Mesothelial cell of epicardium (in vitro differentiated cells): ENCODE results near the gene MYO1G. TPM values are rescaled to one million over a fixed set of nuclear protein-coding genes. Genes with fewer than 3 reads are reported as not detected.

Source experiments
- DNase-seq, 2 experiments: peaks; one replicate each; pipeline ENCODE4 v3.0.0; 2021; ENCODE audit warnings: low spot score in 2 of 2; ENCODE audit not compliant: unreplicated experiment in 2 of 2
- H3K27ac Mint-ChIP-seq: 2 replicates; pipeline ENCODE4 v1.8.0; 2021; ENCODE audit warnings: mixed read lengths
- H3K27me3 Mint-ChIP-seq: 2 replicates; pipeline ENCODE4 v1.8.0; 2021; ENCODE audit warnings: low read depth, mixed read lengths
- H3K36me3 Mint-ChIP-seq: 2 replicates; pipeline ENCODE4 v1.8.0; 2021; ENCODE audit warnings: mixed read lengths
- H3K4me1 Mint-ChIP-seq: 2 replicates; pipeline ENCODE4 v1.8.0; 2021; ENCODE audit warnings: mixed read lengths
- H3K4me3 Mint-ChIP-seq: 2 replicates; pipeline ENCODE4 v1.8.0; 2021; ENCODE audit warnings: mild to moderate bottlenecking, moderate library complexity, mixed read lengths
- H3K9me3 Mint-ChIP-seq: 2 replicates; pipeline ENCODE4 v1.8.0; 2021; ENCODE audit warnings: mixed read lengths
- total RNA-seq: library from RNA; stranded (reverse); gene quantifications from 3 replicates; pipeline ENCODE4 v1.2.1, GENCODE V29; 2021
- TF ChIP-seq, protein P1 (sequence below): fragments of 200-600 bp; sonication (generic); IDR thresholded peaks from one replicate; pipeline ENCODE4 v1.5.0; 2021; ENCODE audit warnings: antibody characterized with exemption; ENCODE audit not compliant: unreplicated experiment

The MYO1G gene
- total RNA-seq, 1 donor from 2014 or later, result 0.65 TPM

DNA sequence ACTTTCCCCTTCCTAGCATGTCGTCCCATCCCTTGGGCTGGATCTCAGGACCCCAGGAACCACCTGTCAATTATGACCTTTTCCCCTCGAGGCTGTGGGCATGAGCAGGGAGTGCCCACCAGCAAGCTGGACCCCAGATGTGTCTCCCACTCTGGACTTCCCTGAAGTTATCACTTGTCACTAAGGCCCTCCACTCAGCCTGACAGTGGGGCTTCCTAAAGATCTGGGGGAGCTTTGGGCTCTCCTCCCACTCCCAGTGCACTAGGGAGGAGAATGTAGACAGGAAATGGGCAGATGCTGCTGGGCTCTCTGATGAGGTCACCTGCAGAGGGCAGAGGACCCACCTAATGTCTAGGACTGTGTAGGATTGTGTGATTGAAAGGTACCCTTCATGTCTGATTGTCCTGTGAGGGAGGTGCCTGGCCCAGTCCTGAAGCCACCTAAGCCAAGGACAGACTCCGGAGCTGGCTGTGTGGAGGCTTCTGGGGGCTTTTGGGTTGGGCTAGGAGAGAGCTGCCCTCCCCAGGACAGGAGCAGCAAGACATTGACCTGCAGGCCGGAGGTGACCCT is 18.7 kb downstream of the MYO1G start:
- Mint-ChIP-seq H3K4me3 (no peak overlapping the region), H3K27me3 (peaks cover 12% of the 10 kb centered on the region), H3K9me3 (no peaks in the 10 kb centered on the region), H3K4me1 (no peaks in the 10 kb centered on the region), H3K36me3 (no peaks in the 10 kb centered on the region), H3K27ac (no peak overlapping the region)
- TF ChIP-seq, protein P1, sequence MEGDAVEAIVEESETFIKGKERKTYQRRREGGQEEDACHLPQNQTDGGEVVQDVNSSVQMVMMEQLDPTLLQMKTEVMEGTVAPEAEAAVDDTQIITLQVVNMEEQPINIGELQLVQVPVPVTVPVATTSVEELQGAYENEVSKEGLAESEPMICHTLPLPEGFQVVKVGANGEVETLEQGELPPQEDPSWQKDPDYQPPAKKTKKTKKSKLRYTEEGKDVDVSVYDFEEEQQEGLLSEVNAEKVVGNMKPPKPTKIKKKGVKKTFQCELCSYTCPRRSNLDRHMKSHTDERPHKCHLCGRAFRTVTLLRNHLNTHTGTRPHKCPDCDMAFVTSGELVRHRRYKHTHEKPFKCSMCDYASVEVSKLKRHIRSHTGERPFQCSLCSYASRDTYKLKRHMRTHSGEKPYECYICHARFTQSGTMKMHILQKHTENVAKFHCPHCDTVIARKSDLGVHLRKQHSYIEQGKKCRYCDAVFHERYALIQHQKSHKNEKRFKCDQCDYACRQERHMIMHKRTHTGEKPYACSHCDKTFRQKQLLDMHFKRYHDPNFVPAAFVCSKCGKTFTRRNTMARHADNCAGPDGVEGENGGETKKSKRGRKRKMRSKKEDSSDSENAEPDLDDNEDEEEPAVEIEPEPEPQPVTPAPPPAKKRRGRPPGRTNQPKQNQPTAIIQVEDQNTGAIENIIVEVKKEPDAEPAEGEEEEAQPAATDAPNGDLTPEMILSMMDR, result no peak
- no peak for DNase-seq

DNA sequence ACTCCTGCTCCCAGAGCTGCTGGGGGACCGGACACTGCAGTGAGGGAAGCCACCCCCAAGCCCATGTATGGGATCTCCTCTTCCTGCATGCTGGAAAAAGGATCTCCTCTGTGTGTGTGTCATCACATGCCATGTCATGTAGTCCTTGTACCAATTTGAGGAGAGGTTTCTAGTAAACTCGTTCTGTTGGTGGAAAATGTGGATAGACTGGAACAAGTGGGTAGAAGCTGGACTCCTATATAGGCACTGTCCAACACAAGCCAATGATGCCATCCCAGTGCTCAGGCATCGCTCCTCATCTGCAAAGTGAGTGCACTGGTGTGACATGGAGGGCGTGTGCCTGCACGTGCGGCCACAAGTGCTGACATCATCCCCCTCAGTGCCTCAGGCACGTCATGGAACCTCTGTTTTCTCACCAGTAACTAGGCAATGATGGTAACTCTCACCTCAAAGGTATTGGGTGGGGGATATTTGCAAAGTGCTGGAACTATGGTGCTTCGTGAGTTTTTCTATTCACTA is 19.3 kb downstream of the MYO1G start:
- no peak overlapping the region for H3K27ac Mint-ChIP-seq
- H3K4me1 Mint-ChIP-seq, result no peaks in the 10 kb centered on the region
- no peaks in the 10 kb centered on the region for H3K36me3 Mint-ChIP-seq
- H3K4me3 Mint-ChIP-seq, result no peak overlapping the region
- DNase-seq, result no peak
- TF ChIP-seq, protein P1, result no peak
- peaks cover 14% of the 10 kb centered on the region for H3K27me3 Mint-ChIP-seq
- H3K9me3 Mint-ChIP-seq, result no peaks in the 10 kb centered on the region

DNA sequence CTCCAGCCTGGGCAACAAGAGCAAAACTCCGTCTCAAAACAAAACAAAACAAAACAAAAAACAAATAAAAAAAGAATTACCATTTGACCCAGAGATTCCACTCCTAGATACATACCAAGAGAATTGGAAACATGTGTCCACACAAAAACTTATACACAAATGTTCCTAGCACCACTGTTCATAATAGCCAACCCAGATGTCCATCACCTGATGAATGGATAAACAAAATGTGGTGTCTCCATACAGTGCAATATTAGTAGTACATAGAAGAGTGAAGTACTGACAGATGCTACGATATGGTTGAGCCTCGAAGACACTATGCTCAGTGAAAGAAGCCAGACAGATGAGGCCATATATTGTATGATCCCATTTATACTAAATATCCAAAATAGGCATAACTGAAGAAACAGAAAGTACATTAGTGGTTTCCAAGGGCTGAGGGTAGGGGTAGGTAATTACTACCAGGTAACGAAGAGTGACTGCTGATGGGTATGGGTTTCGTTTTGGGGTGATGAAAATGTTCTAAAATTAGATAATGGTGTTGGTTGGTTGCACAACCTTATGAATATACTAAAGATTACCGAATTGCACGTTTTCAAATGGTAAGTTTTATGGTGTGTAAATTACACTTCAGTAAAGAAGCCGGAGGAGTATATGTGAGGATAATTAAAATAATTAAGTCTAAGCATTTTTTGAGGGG is 20.0 kb downstream of the MYO1G start:
- H3K4me1 Mint-ChIP-seq, result no peaks in the 10 kb centered on the region
- H3K27me3 Mint-ChIP-seq, result peaks cover 14% of the 10 kb centered on the region
- DNase-seq, result no peak
- TF ChIP-seq, protein P1, result no peak
- H3K27ac Mint-ChIP-seq, result no peak overlapping the region
- no peaks in the 10 kb centered on the region for H3K36me3 Mint-ChIP-seq
- no peak overlapping the region for H3K4me3 Mint-ChIP-seq
- H3K9me3 Mint-ChIP-seq, result no peaks in the 10 kb centered on the region

DNA sequence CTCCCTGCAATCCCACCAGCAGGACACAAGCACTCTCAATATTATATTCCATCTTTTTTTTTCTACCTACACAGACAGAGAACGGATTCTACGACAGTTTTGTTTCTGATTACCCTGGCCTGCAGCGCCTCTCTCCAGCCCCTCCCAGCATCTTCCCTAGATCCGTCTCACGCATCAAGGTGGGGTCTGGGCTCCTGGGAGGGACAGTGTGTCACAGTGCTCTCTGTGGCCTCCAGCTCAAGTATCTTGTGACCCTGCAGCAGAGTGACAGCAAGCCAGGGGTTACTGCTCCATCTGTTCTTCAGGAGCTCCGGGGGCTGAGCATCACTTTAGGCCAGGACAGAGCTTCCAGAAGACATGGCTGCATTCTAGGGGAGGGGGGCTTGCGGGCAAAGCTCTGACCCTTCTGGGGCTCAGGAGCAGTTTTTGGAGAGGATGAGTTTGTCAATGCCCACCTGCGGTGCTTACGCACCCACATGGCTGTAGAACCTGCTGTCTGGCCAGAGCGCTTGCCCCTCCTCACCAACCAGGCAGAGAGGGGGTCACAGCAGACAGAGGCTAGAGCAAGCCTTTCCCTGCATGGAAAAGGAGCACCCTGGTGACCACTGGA is 22.6 kb downstream of the MYO1G start:
- TF ChIP-seq, protein P1, result no peak
- no peak for DNase-seq
- H3K4me3 Mint-ChIP-seq, result no peak overlapping the region
- peaks cover 23% of the 10 kb centered on the region for H3K27me3 Mint-ChIP-seq
- no peak overlapping the region for H3K27ac Mint-ChIP-seq
- no peaks in the 10 kb centered on the region for H3K36me3 Mint-ChIP-seq
- H3K4me1 Mint-ChIP-seq, result no peaks in the 10 kb centered on the region
- H3K9me3 Mint-ChIP-seq, result no peaks in the 10 kb centered on the region

DNA sequence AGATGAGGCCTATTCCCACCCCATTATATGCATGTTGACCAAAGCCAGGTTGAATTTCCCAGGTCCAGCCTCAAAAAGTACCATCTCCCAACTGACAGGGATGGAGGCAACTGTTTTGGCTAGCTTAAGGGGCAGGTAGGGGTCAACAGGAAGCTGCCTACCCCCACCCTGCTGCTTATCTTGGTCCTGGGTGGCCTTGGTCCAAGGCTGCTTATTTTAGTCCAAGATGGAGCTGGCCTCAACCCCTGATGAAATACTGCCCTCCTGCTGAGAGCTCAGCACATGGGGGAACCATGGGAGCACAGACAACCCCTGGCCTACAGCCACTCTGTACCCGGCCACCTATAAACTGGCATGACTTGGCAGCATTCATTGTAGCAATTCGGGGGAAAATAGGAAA is 23.1 kb downstream of the MYO1G start:
- no peak for DNase-seq
- H3K4me3 Mint-ChIP-seq, result no peak overlapping the region

More for the DNA sequence above, 23.1 kb downstream of the MYO1G start:
- TF ChIP-seq, protein P1, result no peak
- no peak overlapping the region for H3K27ac Mint-ChIP-seq
- peaks cover 28% of the 10 kb centered on the region for H3K27me3 Mint-ChIP-seq
- H3K4me1 Mint-ChIP-seq, result no peaks in the 10 kb centered on the region
- no peaks in the 10 kb centered on the region for H3K36me3 Mint-ChIP-seq
- H3K9me3 Mint-ChIP-seq, result no peaks in the 10 kb centered on the region
